ENCODE results near the gene PRDM16. TPM values are rescaled to one million over a fixed set of nuclear protein-coding genes. Genes with fewer than 3 reads are reported as not detected.

The PRDM16 gene
- total RNA-seq, 4 donors from 2014 or later, result 0.19 to 1.6 (median 0.36) TPM

DNA sequence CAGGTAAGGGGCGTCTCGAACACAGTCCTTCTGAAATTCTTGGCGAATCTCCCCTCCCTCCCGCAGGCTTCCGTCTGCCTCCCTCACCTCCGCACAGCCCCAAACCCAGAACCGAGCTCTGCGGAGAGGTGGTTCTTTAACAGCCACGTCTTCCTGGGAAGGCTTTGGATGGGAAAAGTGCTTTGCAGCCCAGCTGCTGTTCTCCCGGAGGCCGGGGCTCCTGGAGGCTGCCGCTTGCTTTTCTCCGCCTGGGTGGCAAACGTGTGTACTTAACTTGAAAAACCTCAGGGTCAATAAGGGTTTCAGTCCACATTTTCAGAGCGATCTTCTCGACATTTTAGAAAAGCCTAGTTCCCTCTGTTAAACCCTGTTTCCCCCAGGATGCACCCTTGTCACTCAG, 109.3 kb downstream of the PRDM16 start:
- Histone ChIP-seq H3K36me3 (no peaks in the 10 kb centered on the region), H3K4me3 (no peak overlapping the region), H3K9me3 (no peaks in the 10 kb centered on the region), H3K27me3 (peaks cover 22% of the 10 kb centered on the region), H3K27ac (no peak overlapping the region), H3K4me1 (peaks cover 15% of the 10 kb centered on the region)
- no peak for DNase-seq (ENCODE audit: low spot score in 2 of 2)
- TF ChIP-seq POLR2AphosphoS5 (IDR thresholded peaks at IDR 0.05), result no peak
- no peak for TF ChIP-seq EP300 (IDR thresholded peaks at IDR 0.05)
- 87% methylated on average over 16 of the region's 16 CpGs for WGBS

GRCh38 chr1:3179471-3179870, 110.5 kb downstream of the PRDM16 start:
- H3K4me3 ChIP-seq, result no peak overlapping the region
- TF ChIP-seq EP300 (IDR thresholded peaks at IDR 0.05) (no peak), CTCF (IDR thresholded peaks at IDR 0.05) (no peak), POLR2A (IDR thresholded peaks at IDR 0.05) (no peak), POLR2AphosphoS5 (IDR thresholded peaks at IDR 0.05) (no peak)

GRCh38 chr1:3180915-3181314, 111.9 kb downstream of the PRDM16 start:
- DNase-seq (ENCODE audit: low spot score in 2 of 2), result no peak
- peaks cover 38% of the 10 kb centered on the region for H3K27me3 ChIP-seq
- 83% methylated on average over 30 of the region's 36 CpGs for WGBS
- H3K4me3 ChIP-seq, result no peak overlapping the region
- peaks cover under 1% of the 10 kb centered on the region for H3K4me1 ChIP-seq
- no peaks in the 10 kb centered on the region for H3K36me3 ChIP-seq
- no peak overlapping the region for H3K27ac ChIP-seq
- no peak for TF ChIP-seq CTCF (IDR thresholded peaks at IDR 0.05)
- no peak for TF ChIP-seq POLR2AphosphoS5 (IDR thresholded peaks at IDR 0.05)
- no peak for TF ChIP-seq POLR2A (IDR thresholded peaks at IDR 0.05)
- TF ChIP-seq EP300 (IDR thresholded peaks at IDR 0.05), result no peak
- no peaks in the 10 kb centered on the region for H3K9me3 ChIP-seq

More at GRCh38 chr1:3179471-3179870, 110.5 kb downstream of the PRDM16 start:
- no peak overlapping the region for H3K27ac ChIP-seq
- 60% methylated on average over 1 of the region's 15 CpGs for WGBS
- no peaks in the 10 kb centered on the region for H3K36me3 ChIP-seq
- H3K27me3 ChIP-seq, result peaks cover 24% of the 10 kb centered on the region
- no peak for DNase-seq (ENCODE audit: low spot score in 2 of 2)
- peaks cover 9% of the 10 kb centered on the region for H3K4me1 ChIP-seq
- H3K9me3 ChIP-seq, result no peaks in the 10 kb centered on the region

- Histone ChIP-seq H3K9me3 (no peaks in the 10 kb centered on the region), H3K4me1 (peaks cover 11% of the 10 kb centered on the region), H3K36me3 (no peaks in the 10 kb centered on the region), H3K27me3 (peaks cover 49% of the 10 kb centered on the region), H3K27ac (no peak overlapping the region), H3K4me3 (no peak overlapping the region)
- WGBS, result 84% methylated on average over 14 of the region's 14 CpGs
- TF ChIP-seq POLR2A (IDR thresholded peaks at IDR 0.05), result no peak
- no peak for TF ChIP-seq CTCF (IDR thresholded peaks at IDR 0.05)
- TF ChIP-seq EP300 (IDR thresholded peaks at IDR 0.05), result no peak
- TF ChIP-seq POLR2AphosphoS5 (IDR thresholded peaks at IDR 0.05), result no peak
- DNase-seq (ENCODE audit: low spot score in 2 of 2), result no peak
Observed at GRCh38 chr1:3181956-3182355, 113.0 kb downstream of the PRDM16 start.

DNA sequence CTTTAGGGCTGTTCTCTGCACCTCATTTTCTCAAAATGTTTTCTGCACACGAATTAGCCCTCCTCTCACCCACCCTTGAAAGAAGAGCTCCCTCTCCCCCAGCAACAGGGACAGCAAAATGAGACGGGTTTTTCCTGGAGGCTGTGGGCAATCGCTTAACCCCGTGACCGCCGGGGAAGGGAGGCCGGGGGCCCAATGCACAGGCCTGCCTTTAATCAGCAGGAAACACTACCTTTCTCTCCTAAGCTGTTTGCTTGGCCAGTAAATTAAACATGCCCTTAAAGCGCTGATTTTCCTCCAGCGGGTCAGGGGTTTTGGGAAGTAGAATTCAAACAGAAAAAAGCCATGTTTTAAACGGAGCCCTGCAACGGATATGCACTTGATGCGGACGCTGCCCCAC, 114.4 kb downstream of the PRDM16 start:
- DNase-seq (ENCODE audit: low spot score in 2 of 2), result no peak
- peaks cover 46% of the 10 kb centered on the region for H3K27me3 ChIP-seq
- H3K4me3 ChIP-seq, result no peak overlapping the region

More for the DNA sequence above, 114.4 kb downstream of the PRDM16 start:
- H3K27ac ChIP-seq, result no peak overlapping the region
- H3K9me3 ChIP-seq, result no peaks in the 10 kb centered on the region
- no peaks in the 10 kb centered on the region for H3K36me3 ChIP-seq
- no peak for TF ChIP-seq CTCF (IDR thresholded peaks at IDR 0.05)
- no peak for TF ChIP-seq EP300 (IDR thresholded peaks at IDR 0.05)
- TF ChIP-seq POLR2AphosphoS5 (IDR thresholded peaks at IDR 0.05), result no peak
- TF ChIP-seq POLR2A (IDR thresholded peaks at IDR 0.05), result no peak
- 55% methylated on average over 13 of the region's 13 CpGs for WGBS
- H3K4me1 ChIP-seq, result peaks cover 12% of the 10 kb centered on the region
